HG03060 (cell line): ENCODE results near the gene NEDD4.
"Not testable (repeated sequence)": the region's sequence is repeated elsewhere in the genome, so short reads cannot be mapped to it uniquely, and the experiment has no call there.

Experiments
- ATAC-seq: cut with Tn5 transposase; IDR thresholded peaks from one replicate; pipeline ENCODE4 v1.9.1; 2021; ENCODE audit warnings: low read depth, moderate number of reproducible peaks; ENCODE audit not compliant: unreplicated experiment

NEDD4 gene

GRCh38 chr15:55842897-55843296, 150.5 kb downstream of the NEDD4 start:
- not testable (repeated sequence) for ATAC-seq

GRCh38 chr15:55835866-55836265, 157.5 kb downstream of the NEDD4 start:
- no peak for ATAC-seq

GRCh38 chr15:55834331-55834730, 159.1 kb downstream of the NEDD4 start:
- ATAC-seq, result no peak

GRCh38 chr15:55829826-55830225, 163.6 kb downstream of the NEDD4 start:
- peak; percentile 86 for ATAC-seq

DNA sequence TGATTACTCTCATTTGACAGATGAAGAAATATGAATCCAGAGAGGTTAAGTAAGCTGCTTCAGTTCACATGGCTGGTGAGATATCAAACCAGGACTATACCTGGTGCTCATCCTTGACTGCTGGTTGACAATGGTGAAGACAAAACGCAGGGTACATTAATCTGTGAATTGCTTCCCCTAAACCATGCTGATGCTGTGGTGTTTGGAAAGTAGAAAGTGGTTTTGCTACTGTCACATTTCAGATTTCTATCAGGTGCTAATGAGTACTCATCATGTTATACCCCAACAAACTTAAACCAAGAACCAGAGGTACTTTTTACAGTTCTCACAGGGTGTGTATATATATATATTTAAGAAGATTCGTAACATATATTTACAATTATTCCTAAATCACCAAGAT, 165.5 kb downstream of the NEDD4 start:
- no peak for ATAC-seq

GRCh38 chr15:55827204-55827603, 166.2 kb downstream of the NEDD4 start:
- ATAC-seq, result no peak

- no peak for ATAC-seq
Observed at GRCh38 chr15:55824857-55825613, 168.4 kb downstream of the NEDD4 start.

- ATAC-seq, result no peak
Observed at GRCh38 chr15:55823699-55824340, 169.6 kb downstream of the NEDD4 start.

DNA sequence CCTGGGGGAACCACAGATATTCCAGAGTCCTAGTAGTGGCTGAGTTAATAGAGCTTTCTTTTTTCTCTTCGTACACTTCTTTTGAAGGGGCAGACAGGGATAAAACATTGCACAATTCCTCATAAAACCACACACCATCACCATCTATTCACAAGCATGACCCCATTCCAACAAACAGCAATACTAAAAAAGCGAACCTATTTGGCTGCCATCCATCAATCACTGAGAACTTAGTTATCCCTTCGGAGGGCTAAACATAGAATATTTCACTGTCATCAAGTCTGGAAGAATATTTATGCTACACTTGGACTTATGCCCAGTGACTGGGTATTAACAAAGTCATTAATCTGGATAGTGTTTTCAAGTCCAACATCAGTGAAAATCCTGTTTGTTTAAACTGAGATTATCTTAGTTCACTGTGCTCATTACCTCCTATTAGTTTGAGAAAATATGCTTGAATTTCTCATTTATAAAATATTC, 170.2 kb downstream of the NEDD4 start:
- ATAC-seq, result no peak

GRCh38 chr15:55821740-55822139, 171.7 kb downstream of the NEDD4 start:
- not testable (repeated sequence) for ATAC-seq

- ATAC-seq, result no peak
Observed at GRCh38 chr15:55820043-55820442, 173.4 kb downstream of the NEDD4 start.

GRCh38 chr15:55819397-55820034, 173.9 kb downstream of the NEDD4 start:
- ATAC-seq, result no peak

DNA sequence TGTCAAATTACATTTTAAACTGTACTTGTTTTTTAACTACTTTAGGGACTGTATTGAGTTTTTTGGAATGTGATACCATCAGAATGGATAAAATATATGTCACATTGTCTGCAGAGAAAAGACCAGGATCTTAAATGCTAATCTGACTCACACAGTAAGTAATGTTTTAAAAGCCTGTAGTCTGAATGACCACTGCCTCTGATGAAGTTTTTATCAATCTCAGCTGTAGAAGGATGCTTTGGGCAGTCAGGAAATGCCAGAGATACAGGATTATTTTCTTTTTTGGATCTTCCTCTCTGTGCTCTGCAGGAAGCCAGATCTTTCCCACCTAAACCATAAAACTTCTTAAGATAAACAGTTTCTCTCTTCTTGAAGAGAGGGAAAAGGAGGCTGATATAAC, 177.4 kb downstream of the NEDD4 start:
- no peak for ATAC-seq

- ATAC-seq, result no peak
Observed at GRCh38 chr15:55802600-55803376, 190.6 kb downstream of the NEDD4 start.

- ATAC-seq, result no peak
Observed at GRCh38 chr15:55800216-55800615, 193.2 kb downstream of the NEDD4 start.

GRCh38 chr15:55799291-55800212, 193.9 kb downstream of the NEDD4 start:
- no peak for ATAC-seq

GRCh38 chr15:55796321-55796965, 197.0 kb downstream of the NEDD4 start:
- ATAC-seq, result no peak

GRCh38 chr15:55795031-55795430, 198.4 kb downstream of the NEDD4 start:
- ATAC-seq, result no peak
